NCI-H226 (cell line): ENCODE measurements around the gene FMN1.

Experiments
- DNase-seq: peaks from one replicate; pipeline ENCODE4 v3.0.0-alpha.2; 2015

FMN1 gene

DNA sequence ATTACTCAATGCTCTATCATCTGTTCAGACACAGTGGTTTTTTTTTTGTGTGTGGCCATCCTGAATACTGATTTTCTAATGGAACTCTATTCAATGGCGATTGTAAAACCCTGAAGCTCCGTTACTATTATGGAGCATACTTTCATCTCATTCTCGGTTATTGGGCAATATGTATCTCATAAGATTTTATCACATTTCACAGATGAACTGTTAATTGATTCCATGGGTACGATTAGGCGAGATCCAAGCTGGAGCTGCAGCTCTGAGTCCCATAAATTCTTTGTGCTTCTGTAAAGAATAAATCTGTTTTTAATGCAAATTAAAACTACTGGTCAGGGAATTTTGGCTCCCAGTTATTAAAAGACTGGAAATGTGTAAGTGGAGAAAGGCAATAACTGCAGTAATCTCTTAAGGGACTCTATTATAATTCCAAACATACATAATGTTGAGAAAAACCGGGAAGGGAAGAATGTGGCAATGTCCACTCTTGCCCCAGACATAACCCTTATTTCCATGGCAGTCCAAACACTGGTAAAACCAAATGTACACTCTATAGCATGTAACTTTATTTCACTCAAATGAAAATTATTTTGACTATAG, 394.5 kb downstream of the FMN1 start:
- no peak for DNase-seq

DNA sequence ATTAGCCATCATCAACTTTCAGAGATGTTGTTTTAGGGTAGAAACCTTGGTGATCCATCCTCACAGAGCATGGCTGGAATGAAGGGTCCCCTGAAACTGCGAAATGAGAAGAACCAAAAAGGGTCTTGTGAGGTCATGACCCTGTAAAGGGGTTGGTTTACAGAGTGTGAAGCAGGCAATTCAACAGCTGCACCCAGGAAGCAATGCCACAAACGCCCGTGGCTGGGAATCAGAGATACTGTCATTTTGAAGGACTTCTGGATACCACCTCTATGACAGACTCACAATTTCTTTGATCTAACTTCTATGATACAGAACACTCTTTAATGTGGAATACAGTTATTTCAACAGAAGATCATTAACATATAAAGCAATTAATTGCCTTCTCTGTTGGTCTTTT, 397.7 kb downstream of the FMN1 start:
- no peak for DNase-seq

DNA sequence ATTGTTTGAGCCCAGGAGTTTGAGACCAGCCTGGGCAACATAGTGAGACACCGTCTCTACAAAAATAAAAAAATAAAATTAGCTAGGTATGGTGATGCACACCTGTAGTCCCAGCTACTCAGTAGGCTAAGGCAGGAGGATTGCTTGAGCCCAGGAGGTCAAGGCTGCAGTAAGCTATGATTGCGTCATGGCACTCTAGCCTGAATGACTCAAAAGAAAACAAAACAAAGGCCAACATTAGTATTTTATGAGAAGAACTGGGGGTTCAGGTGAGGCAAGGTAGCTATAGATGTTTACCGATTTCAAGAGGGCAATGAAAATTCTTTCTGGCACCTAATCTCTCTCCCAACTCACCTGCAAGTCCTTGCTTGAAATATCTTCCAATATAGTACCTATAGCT, 399.5 kb downstream of the FMN1 start:
- DNase-seq: no peak

DNA sequence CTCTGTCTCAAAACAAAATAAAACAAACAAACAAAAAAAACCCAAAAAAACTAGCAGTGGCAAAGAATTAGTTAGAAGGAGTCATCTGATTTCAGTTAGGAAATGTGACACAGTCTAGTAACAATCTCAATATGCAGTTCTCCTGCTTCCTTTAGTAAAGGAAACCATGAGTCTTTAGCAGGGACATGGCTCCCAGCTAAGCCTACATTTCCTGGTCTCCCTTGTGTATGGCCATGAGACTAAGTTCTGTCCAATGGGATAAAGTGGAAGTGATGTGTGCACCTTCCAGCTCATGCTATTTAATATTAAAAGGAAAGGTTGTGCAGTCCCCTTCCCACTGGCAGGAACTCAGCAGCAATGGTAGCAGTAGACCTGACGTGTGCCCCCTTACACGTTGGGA, 402.1 kb downstream of the FMN1 start:
- DNase-seq: no peak

DNA sequence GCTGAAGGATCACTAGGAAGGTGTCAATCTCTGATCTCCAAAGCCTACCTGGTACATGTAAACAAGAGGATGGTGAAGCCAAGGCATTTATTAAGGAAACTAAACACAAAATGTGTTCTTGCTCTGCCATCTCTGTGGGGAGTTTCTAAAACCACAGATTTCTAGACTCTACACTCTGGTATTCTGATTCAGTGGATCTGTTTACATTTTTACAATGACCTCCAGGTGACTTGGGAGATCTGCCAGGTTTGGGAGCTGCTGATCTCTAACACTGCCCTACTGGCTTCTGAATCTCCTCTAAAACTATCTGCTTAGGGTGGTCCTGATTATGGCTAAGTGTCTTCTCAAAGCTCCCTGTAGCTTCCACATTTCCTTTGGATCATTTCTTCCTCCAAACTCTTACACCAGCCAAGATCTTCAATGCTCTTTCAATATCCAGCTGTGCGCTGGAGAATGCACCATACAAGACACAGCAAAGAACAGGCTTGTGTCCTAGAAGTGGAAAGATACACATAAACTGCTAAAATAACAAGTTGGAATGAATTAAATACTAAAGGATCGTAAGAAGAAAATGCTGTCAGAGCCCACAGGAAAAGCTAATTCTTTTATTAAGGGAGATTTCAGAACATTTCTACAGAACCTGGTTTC, 404.0 kb downstream of the FMN1 start:
- DNase-seq: peak; percentile 11

DNA sequence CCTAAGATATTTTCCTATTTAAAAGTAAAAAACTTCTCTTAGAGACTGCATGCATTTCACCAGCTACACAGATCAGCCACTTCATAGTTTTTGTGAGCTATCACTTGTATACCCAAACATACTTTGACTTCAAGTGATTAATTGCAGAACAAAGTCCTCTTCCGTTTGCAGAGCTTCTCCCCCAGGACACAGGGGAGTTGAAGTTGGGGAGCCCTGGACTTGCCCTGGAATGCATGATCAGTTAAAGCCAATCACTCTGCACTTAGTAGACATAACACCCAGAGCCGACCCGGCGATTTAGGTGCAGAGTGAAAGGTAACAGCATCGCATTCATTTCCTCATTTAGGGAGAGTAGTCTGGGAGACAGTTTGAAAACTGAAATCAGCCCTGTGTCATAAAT, 406.6 kb downstream of the FMN1 start:
- DNase-seq: no peak

DNA sequence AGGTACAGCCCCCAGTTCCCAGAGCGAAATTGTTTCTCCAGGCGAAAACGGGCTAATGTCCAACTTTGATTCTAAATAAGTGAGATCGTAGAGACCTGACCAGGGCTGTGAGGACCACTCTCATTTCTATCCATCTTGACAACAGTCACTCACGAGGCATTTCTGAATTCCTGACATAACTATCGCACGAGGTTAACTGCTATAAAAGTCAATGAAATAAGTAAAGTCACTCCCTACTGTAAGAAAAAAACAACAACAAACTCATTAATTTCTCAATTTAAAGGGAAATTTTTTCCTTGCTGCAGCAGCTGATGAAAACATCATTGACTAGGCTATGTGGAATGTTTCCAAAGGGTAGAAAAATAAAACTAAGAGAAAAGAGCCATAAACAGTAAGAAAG, 407.6 kb downstream of the FMN1 start:
- DNase-seq: no peak

DNA sequence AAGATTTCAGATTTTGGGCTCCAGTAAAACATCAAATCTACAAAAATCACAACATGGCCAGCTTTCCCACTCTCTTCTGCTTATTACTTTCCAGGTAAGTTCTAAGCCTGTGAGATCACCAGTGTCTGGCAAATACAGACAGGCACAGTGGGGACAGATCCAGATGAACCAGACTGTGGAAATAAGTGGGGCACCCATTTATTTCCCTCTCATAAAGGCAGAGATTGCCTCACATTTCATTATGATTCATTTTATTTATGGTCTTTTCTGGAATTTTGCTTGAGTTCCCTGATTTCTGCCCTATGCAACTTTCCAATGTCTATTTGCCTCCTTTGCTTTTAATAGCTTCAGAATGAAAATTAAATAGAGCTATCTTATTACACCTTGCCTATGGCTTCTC, 409.9 kb downstream of the FMN1 start:
- DNase-seq: no peak

DNA sequence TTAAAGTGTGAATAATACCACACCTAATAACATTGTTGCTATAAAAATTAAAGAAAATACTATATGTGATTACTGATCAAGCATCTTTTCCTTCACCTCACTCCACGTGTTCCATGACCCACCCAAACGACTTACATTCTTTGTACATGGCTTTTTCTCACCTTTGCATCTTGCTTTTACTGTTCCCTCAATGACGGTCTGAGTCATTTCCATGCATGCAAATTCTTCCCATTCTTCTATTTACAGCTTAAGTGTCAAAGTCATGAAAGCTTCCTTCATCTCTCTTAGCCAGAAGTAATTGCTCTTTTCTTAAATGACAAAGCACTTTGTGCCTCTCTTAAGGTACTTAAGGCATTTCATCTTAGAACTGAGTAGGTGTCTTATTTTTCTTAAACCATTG, 412.7 kb downstream of the FMN1 start:
- DNase-seq: no peak

DNA sequence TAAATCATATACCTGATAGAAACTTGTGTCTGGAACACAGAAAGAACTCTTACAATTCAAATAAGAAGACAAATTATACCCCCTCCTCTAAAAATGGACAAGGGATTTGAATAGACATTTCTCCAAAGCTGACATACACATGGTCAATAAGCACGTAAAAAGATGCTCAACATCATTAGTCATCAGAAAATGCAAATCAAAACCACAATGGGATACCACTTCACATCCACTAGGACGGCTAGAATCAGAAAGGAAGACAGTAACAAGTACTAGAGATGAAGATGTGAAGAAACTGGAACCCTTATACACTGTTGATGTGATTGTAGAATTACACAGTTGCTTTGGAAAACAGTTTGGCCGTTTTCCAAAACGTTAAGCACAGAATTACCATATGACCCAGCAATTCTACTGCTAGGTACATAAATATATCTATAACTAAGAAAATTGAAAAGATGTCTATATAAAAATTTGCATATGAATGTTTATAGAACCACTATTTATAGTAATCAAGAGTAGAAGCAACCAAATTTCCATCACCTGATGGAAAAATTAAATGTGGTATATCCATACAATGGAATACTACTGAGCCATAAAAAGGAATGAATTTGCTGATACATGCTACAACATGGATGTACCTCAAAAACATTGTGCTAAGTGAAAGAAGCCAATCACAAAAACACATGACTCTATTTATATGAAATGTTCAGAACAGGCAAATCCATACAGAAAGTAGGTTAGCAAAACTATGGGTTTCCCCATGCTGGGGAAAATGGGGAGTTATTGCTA, 415.9 kb downstream of the FMN1 start:
- no peak for DNase-seq

DNA sequence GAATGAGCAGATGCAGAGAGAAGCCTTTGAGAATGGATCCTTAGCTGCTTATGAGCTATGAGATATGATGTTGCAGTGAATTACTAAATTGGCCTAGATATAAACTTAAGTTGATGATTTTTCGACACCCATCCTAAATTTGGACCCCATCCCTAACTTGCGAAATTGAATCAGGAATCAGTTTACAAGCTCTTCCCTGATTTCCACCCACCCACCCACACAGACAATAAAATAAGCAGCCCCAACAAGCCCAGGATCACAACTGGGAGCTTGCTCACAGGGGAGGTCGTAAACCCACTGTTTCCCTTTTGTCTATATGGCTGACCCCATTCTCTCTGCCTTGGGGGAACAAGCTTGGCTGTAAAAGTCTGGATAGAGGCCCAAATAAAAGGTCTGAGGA, 419.4 kb downstream of the FMN1 start:
- no peak for DNase-seq

DNA sequence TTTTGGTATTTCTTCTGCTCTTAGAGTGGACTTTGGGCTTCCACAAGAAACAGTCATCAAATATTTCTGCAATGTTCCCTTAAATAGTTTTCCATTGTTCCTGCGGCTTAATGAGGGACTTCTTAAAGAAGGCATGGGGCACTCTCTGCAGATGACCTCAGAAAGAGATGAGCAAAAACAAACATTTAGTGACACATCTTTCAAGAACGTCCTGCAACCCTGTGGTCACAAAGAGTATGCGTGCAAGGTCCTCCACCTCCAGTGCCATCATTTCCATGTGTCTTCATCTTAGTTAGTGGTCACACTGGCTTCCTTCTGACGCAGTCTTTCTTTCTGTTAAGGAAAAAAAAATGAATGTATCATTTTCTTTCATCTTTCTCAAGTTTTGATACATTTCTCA, 420.5 kb downstream of the FMN1 start:
- no peak for DNase-seq

DNA sequence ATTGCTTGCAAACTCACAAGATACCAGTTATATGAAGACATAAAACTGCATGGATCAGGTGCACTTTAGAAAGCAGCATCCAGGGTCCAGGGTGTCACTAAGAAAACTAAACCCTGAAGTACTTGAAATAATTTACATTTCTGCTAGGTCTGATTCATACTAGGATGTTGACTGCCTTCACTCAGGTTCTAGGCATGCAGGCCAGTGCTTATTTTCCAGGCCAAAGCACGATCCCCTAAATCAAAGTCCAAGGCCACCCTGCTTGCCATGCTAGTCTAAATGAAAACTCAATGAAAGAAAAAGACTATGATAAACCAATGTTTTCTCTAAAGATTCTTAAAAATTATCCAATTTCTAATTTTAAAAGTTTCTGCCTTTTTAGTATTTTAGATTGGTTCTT, 427.3 kb downstream of the FMN1 start:
- DNase-seq: no peak

DNA sequence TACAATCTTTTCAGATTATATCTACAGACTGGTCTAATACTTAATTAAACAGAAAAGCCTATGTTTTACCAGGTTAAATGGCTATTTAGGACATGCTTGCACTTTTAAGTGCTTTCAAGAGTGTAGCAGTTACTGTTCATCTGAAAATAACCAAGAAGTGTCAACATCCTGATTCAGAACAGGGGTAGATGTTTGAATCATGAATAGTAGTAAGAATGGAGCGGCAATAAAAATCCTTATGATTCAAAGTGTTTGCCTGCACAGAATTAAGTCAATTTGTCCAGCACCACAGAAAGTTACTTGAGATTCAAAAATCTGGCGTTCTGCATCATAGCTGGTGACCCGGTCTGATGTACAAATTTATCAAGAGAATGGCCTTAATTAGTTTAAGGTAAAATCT, 428.4 kb downstream of the FMN1 start:
- DNase-seq: no peak

DNA sequence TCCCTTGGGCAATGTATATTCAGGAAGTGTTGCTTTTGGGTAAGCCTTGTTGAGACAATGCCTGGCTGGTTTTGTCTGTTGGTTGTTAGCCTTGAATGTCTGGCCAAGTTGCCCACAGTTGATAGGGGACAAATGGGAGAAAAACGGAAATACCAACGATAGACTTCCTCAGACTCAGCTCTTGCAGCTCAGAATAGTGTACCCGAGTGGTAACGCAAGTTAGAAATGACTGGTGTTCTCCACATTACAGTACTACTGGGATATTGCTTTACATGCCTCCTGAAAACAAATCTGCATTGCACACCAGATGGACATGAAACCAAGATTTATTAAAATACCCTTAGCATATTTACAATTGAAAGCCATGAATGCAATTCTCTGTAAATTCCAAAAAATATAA, 429.3 kb downstream of the FMN1 start:
- no peak for DNase-seq

DNA sequence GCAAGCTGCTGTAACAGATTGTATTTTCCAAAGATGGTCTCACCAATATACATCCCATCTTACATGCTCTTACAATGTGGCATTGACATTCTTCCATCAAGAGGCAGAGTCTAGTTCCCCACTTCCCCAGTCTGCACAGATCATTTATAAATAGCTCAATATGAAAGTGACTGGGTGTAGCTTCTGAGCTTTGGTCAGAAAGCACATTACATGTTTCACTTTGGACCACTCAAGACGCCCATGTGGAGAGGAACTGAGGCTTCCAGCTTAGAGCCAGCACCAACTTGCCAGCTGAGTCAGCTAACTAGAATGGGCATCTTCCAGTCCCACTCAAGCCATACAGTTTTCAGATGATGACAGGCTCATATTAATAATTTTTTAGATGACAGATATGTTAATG, 431.2 kb downstream of the FMN1 start:
- DNase-seq: no peak

DNA sequence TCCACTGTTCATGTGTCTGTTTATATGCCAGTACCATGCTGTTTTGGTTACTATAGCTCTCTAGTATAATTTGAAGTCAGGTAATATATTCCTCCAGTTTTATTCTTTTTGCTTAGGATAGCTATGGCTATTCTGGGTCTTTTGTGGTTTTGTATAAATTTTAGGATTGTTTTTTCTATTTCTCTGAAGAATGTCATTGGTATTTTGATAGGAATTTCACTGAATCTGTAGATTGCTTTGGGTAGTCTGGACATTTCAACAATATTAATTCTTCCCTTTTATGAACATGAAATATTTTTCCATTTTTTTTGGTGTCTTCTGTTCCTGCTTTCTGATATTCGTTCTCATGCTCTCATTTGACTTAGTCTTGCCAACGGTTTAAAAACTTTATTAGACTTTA, 437.1 kb downstream of the FMN1 start:
- no peak for DNase-seq

DNA sequence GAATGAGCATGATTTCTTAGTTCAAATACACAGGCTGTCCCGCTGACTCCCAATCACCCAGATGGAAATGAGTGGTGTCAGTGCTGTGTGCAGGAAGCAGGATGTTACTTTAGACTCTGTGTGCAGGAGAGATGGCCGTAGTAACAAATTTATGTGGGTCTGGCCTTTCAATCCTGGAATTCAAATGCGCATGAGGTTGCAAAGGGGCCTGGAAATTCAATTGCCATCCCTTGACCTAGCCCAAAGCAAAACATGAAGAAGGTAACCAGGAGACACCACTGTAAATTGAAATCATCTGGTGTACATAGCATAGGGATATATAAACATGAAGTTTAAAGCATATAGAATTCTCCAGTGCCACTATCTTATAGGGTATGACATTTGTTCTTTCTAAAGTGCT, 443.5 kb downstream of the FMN1 start:
- no peak for DNase-seq

DNA sequence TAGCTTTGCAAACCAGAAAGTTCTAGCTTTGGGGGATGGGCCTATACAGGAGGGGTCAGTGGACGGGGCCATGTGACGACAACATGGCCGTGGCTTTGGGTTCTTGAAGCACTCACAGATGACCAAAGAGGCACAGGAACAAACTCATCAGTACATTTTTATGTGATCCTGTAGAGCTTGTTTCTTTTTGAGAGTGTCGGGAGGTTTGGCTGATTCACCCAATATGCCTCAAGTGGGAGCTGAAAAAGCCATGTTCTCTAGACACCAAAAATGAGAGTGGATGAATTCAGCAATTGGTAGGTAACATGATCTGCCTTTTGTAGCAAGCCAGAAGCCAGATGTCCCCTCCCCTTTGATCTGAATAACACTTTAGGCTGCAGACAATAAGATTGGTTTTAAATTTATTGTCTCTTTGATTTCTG, 446.6 kb downstream of the FMN1 start:
- no peak for DNase-seq

DNA sequence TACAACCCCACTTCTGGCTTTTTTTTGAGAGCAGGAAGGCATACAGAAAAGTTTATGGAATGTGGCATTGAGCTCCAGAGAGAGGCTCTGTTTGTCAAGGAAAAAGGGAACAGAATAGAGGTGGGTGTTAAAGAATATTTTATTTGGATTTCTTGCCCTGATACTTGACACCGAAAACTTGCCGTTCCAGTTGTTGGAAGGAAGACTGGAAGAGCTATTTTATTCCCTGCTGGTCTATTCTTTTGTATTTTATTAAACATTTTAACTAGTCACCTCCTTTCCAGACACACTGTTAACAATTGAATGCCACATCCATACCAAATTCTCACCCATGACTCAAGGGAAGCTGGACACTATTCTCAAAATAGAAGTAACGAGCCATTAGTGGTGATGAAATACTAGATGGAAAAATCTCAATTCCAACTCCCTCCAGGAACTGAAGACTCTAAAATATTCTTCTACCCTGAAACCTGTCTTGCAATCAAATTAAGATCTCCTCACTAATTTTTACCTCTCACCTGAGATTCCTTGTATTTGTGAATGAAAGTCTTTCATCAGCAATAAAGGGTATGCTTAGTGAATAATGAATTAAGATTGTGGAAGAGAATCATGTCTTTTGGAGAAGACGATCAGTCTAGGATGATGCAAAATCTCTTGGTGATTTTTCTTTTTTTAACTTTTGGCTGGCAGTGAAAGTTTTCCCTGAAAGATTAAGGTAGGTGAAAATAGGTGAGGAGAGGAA, 448.2 kb downstream of the FMN1 start:
- DNase-seq: no peak

DNA sequence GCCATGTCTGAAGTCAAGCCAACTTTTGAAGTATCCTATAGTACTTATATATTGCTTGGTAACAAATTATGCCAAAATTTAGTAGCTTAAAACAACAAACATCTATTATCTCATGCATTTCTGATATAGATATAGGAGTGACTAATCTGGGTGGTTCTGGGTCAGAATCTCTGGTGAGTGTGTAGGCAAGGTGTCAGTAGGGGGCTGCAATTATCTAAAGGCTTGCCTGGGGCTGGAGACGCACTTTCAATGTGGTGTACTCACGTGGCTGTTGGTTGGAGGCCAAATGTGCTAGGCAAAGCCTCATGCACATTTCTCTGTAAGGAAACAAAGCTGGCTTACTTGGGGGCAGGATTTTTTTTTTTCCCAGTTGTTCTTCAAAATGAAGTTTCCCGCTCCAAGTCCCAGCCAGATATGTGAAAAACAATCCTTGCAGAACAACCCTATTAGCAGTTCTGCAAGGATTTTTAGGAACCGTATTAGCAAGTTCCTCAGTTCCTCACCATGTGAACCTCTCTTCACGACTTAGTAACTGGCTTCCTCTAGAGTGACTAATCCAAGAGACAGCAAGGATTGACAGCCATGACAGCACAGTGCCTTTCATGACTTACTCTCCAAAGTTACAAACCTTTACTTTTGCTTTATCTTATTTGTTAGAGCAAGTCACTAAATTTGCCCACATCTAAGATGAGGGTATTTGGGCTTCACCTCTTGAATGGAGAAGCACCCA, 450.9 kb downstream of the FMN1 start:
- DNase-seq: peak; percentile 51

DNA sequence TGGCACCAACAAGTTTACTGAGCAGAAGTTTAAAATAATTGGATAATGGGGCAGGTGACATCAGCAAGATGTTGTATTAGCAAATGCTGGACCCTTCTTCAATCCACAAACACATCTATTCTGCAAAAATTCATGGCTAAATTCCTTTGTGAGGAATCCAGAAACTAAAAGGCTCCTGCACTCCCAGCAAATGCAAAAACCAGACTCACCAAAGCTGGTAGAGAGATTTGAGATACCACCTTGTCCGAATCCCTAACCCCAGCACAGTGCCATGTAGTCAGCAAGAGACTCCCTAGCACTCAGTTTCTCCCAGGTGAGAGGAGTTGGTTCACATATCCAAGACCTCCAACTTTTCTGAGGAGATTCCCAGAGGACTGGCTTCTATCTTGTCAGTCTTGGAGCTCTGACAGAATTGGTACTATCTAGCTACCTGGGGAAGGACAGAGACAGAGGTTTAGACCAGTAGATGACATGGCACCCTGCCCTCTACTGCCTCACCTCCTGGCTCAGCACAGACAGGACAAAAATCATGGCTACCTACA, 454.9 kb downstream of the FMN1 start:
- DNase-seq: no peak

DNA sequence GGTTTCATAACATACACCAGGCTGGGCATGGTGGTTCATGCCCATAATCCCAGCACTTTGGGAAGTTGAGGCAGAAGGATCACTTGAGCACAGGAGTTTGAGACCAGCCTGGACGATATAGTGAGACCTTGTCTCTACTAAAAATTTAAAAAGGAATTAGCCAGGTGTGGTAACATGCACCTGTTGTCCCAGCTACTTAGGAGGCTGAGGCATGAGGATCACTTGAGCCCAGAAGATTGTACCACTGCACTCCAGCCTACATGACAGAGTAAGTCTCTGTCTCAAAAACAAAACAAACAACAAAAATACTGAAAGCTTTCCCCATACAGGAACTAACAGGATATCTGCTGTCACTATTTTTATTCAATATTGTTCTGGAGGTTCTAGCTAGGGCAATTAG, 455.8 kb downstream of the FMN1 start:
- no peak for DNase-seq
